Right lobe of liver (tissue), 6 donors: ENCODE measurements around the gene MSH3. TPM values are rescaled to one million over a fixed set of nuclear protein-coding genes. Genes with fewer than 3 reads are reported as not detected.

Experiments
- ATAC-seq, 4 donors: fragments of 200-7000 bp; cut with Tn5 transposase; one replicate each; pipeline ENCODE4 v1.9.1; 2020; ENCODE audit warnings: mild to moderate bottlenecking in 4 of 4, moderate library complexity in 4 of 4
- DNase-seq, 3 donors: peaks; one replicate each; pipeline ENCODE4 v3.0.0-alpha.2; 2020
- H3K27ac ChIP-seq, 3 donors: fragments of 200-600 bp; one replicate each; pipeline ENCODE4 v1.8.0; 2022
- H3K27me3 ChIP-seq, 2 donors: fragments of 200-600 bp; one replicate each; pipeline ENCODE4 v1.8.0; 2022
- H3K36me3 ChIP-seq, 4 donors: fragments of 200-600 bp; sonication (generic) in 1 of 4; one replicate each; pipeline versions ENCODE4 v1.5.1 to v1.8.0; 2017 to 2022; ENCODE audit warnings: control low read depth in 1 of 4
- H3K4me1 ChIP-seq, 4 donors: fragments of 200-600 bp; sonication (generic) in 1 of 4; one replicate each; pipeline versions ENCODE4 v1.5.1 to v1.8.0; 2017 to 2022; ENCODE audit warnings: control low read depth in 1 of 4
- H3K4me3 ChIP-seq, 3 donors: fragments of 200-600 bp; one replicate each; pipeline ENCODE4 v1.8.0; 2022
- H3K9me3 ChIP-seq, 4 donors: fragments of 200-600 bp; sonication (generic) in 1 of 4; one replicate each; pipeline versions ENCODE4 v1.5.1 to v1.8.0; 2017 to 2022; ENCODE audit warnings: control low read depth in 1 of 4
- POLR2A ChIP-seq: fragments of 450-650 bp; IDR thresholded peaks from one replicate; pipeline ENCODE4 v1.6.1; 2017; ENCODE audit warnings: antibody characterized with exemption, mild to moderate bottlenecking
- WGBS: methylation state at CpG from one replicate; pipeline ENCODE4 v1.1.6; 2018; ENCODE audit warnings: low coverage, low lambda C conversion rate; ENCODE audit not compliant: insufficient coverage; ENCODE audit errors: missing lambda C conversion rate; 5-methylcytosine and 5-hydroxymethylcytosine counted together
- intact Hi-C, 2 donors: fragments of 100-400 bp; cut with DNase I; formaldehyde crosslinking; loops; one replicate each; pipeline versions ENCODE4 v1.11.2 to v1.14.1; 2022
- total RNA-seq, 6 experiments: library from RNA; depleted of rRNA in 2 of 6; stranded (reverse); fragments of >200 nt in 2 of 6; fragmentation: NEBNext Ultra II Directional in 3 of 6; extraction: Animal tissue kit (Norgen Biotek cat#: 25700) in 3 of 6; gene quantifications; one replicate each; pipeline versions ENCODE4 v1.1.0 to v1.2.4, GENCODE V29; 2016 to 2023
- TF ChIP-seq, protein P1 (sequence below), 4 donors: fragments of 200-600 bp in 3 of 4; fragments of 450-650 bp in 1 of 4; IDR thresholded peaks; one replicate each; pipeline versions ENCODE4 v1.5.1 to v1.8.0; 2016 to 2022; ENCODE audit warnings: antibody characterized with exemption in 4 of 4, mild to moderate bottlenecking in 2 of 4
- donor health status: DM: no; HTN: yes; CAD: no.
- donor health status: DM: no; HTN: no; CAD: no.
- donor health status: DM: no; HTN: no; CAD: no.
- donor health status: DM: no; HTN: yes; CAD: no.
- donor health status: DM: no; HTN: yes; CAD: no.

Gene MSH3
- total RNA-seq, 6 experiments from 2014 or later = 7.8 to 13.1 (median 10.8) TPM

DNA sequence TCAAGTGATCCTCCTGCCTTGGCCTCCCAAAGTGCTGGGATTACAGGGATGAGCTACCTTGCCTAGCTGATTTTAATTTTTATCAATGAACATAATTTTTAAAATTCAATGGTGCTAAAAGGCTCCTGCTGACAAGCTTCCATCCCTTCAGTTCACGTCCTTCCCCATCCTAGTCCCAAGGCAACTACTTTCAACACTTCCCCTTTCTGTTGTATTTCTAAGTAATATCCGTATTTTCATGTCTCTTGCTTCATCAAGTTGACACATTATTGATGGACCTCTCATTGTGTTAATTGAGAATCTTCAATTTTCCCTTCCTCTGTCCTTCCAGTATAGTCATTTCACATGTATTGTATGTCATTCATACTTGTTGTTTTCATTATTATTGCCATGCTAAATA, 211.9 kb downstream of the MSH3 start:
- Histone ChIP-seq H3K4me1 (no peaks in the 10 kb centered on the region), H3K4me3 (no peak overlapping the region), H3K9me3 (no peaks in the 10 kb centered on the region), H3K27ac (no peak overlapping the region), H3K27me3 (no peaks in the 10 kb centered on the region), H3K36me3 (no peaks in the 10 kb centered on the region)
- intact Hi-C loops = no loop called here
- TF ChIP-seq, protein P1, sequence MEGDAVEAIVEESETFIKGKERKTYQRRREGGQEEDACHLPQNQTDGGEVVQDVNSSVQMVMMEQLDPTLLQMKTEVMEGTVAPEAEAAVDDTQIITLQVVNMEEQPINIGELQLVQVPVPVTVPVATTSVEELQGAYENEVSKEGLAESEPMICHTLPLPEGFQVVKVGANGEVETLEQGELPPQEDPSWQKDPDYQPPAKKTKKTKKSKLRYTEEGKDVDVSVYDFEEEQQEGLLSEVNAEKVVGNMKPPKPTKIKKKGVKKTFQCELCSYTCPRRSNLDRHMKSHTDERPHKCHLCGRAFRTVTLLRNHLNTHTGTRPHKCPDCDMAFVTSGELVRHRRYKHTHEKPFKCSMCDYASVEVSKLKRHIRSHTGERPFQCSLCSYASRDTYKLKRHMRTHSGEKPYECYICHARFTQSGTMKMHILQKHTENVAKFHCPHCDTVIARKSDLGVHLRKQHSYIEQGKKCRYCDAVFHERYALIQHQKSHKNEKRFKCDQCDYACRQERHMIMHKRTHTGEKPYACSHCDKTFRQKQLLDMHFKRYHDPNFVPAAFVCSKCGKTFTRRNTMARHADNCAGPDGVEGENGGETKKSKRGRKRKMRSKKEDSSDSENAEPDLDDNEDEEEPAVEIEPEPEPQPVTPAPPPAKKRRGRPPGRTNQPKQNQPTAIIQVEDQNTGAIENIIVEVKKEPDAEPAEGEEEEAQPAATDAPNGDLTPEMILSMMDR (IDR thresholded peaks at IDR 0.05) = no peak
- TF ChIP-seq POLR2A = no peak
- DNase-seq = no peak
- WGBS = 87% methylated on average over 2 of the region's 2 CpGs
- ATAC-seq = no peak

DNA sequence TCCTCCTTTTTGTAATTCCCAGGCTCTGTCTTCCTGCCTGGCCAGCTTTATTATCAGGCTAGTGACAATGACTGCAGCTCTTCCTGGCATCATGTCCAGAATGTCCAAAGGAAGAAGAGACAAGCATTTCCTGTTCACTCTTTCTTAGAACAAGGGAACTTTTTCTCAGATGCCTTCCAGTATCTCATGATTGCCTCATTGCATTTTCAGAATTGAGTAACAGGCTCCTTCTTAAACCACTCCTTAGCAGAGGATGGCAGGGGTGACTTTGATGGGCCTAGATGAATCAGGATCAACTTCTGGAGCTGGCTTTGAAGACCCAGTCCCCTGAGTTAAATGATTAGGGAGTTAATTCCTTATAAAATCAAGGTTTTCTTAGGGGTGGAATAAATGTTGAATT, 212.8 kb downstream of the MSH3 start:
- ATAC-seq (no peak), DNase-seq (no peak)
- H3K9me3 ChIP-seq = no peaks in the 10 kb centered on the region
- intact Hi-C loops = no loop called here
- no peak overlapping the region for H3K4me3 ChIP-seq
- H3K36me3 ChIP-seq = no peaks in the 10 kb centered on the region
- H3K27me3 ChIP-seq = no peaks in the 10 kb centered on the region
- TF ChIP-seq, protein P1 (IDR thresholded peaks at IDR 0.05) = no peak
- no peak for TF ChIP-seq POLR2A
- H3K27ac ChIP-seq = no peak overlapping the region
- no peaks in the 10 kb centered on the region for H3K4me1 ChIP-seq

GRCh38 chr5:80870442-80870841, 216.0 kb downstream of the MSH3 start:
- 80% methylated on average over 2 of the region's 3 CpGs for WGBS
- Histone ChIP-seq H3K4me1 (no peaks in the 10 kb centered on the region), H3K27me3 (no peaks in the 10 kb centered on the region), H3K27ac (no peak overlapping the region), H3K4me3 (no peak overlapping the region), H3K36me3 (no peaks in the 10 kb centered on the region), H3K9me3 (no peaks in the 10 kb centered on the region)
- no peak for DNase-seq
- intact Hi-C loops = no loop called here
- TF ChIP-seq, protein P1 (IDR thresholded peaks at IDR 0.05) = no peak
- TF ChIP-seq POLR2A = no peak
- ATAC-seq = no peak

- H3K9me3 ChIP-seq = no peaks in the 10 kb centered on the region
- no peaks in the 10 kb centered on the region for H3K4me1 ChIP-seq
- H3K27ac ChIP-seq = no peak overlapping the region
- no peak overlapping the region for H3K4me3 ChIP-seq
- 80% methylated on average over 3 of the region's 4 CpGs for WGBS
- intact Hi-C loops = no loop called here
- ATAC-seq = no peak
- H3K27me3 ChIP-seq = no peaks in the 10 kb centered on the region
- no peak for DNase-seq
- H3K36me3 ChIP-seq = no peaks in the 10 kb centered on the region
- TF ChIP-seq POLR2A = no peak
- TF ChIP-seq, protein P1 (IDR thresholded peaks at IDR 0.05) = no peak
Observed at GRCh38 chr5:80871541-80871961, 217.1 kb downstream of the MSH3 start.

DNA sequence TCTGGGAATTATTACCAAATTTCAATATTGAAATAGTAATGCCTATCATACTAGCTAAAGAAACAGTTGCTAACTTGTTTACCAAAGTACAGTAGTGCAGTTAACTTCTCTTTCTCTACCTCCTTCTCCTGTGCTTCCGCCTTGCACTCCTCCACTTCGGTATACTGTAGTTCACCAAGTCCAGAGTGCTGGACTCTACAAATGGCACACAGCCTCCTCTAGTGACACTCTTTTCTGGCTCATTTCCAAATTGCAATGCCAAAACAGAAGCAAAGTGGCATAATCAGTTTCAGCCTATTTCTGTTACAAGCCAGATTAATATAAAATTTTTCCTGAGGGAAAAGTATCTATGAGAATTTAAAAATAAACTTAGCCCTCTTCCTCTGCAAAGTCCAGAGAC, 219.7 kb downstream of the MSH3 start:
- H3K9me3 ChIP-seq = no peaks in the 10 kb centered on the region
- TF ChIP-seq, protein P1 (IDR thresholded peaks at IDR 0.05) = peak in 1 of 4 donors; percentile 14
- TF ChIP-seq POLR2A = no peak
- H3K4me1 ChIP-seq = no peaks in the 10 kb centered on the region
- peak; percentile 83 to 91 (median 86) for ATAC-seq
- DNase-seq = no peak
- no peak overlapping the region for H3K27ac ChIP-seq
- H3K36me3 ChIP-seq = no peaks in the 10 kb centered on the region
- 33% methylated on average over 2 of the region's 2 CpGs for WGBS
- intact Hi-C loops = no loop called here
- H3K4me3 ChIP-seq = no peak overlapping the region
- no peaks in the 10 kb centered on the region for H3K27me3 ChIP-seq
